Activated gamma-delta T cell treated with Interleukin-2 at 50 U/mL for 16 hours (primary cell): Measurements from ENCODE around the gene SRRD.

Experiments used
- DNase-seq: peaks from one replicate; pipeline ENCODE4 v3.0.0-alpha.2; 2020

SRRD gene

DNA sequence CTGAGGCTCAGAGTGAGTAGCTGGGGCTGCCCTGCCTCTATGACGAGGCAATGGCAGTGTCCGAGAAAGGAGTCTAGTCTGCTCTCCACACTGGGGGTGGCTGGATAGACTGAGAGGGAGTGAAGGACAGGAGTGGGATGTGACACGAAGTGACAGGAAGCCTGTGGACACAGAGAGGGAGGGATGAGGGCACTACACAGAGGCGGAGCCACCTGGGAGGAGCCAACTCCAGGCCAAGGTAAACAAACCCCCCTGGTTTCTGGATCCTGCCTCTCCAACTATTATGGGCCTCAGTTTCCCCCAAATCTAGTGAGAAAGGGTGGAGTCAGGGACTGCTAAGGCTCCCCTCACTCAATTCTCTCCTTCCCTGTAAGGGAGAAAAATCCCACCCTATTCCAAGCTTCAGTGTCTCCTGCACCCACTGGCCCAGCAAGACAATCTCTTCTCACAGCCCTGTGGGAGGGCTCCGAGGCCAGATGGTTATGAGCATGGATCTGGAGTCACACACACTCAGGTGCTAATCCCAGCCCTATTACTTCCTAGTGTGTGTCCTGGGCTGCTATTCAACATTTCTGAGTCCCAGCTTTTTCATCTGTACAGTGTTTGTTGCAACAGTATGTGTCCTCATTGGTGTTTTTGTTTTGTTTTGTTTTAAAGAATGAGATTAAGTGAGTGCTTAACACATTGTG is 29.7 kb upstream of the SRRD start:
- no peak for DNase-seq

DNA sequence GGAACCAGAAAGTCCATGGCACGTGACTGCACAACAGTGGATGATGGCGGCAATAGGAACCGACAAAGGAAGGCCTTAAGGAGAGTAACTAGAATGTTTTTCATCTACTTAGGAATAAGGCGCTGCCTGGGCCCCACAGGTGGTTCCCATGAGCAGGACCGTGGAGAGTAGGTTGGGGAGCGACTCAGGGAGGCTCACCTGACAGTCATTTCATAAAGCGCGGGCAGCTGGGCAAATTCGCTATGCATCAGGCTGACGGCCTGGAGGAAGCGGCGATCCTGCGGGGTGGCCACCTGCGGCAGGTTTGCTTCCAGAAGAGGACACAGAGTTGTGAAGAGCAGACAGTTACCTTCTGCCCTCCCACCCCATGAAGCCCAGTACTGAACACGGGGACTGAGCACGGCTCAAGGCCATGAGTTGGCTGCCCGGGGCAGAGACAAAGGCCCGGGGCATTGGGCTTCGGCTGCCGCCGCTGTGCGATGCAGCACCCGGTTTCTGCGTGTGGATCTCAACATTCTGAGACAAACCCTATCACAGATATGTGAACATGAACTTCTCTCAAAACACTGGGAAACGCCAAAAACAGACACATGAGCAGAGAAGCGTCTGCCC is 25.9 kb upstream of the SRRD start:
- DNase-seq = no peak

DNA sequence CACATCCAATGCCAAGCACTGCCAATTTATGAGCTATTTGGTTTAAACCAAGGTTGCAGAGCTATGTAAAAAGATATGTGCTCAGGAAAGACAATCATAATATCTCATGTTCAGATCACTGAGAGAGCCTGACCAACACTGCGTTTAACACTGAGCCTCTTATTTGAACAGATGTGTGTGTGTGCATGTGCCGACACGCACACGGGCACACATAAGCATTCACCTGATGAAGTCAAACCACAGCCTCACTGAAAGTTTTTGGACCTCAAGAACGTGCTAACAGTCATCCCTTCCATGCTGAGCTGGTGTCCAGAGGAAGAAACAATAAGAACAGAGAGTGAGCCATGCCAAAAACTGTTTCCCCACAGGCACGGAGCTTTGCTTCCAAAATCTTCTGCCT is 23.5 kb upstream of the SRRD start:
- DNase-seq = no peak

DNA sequence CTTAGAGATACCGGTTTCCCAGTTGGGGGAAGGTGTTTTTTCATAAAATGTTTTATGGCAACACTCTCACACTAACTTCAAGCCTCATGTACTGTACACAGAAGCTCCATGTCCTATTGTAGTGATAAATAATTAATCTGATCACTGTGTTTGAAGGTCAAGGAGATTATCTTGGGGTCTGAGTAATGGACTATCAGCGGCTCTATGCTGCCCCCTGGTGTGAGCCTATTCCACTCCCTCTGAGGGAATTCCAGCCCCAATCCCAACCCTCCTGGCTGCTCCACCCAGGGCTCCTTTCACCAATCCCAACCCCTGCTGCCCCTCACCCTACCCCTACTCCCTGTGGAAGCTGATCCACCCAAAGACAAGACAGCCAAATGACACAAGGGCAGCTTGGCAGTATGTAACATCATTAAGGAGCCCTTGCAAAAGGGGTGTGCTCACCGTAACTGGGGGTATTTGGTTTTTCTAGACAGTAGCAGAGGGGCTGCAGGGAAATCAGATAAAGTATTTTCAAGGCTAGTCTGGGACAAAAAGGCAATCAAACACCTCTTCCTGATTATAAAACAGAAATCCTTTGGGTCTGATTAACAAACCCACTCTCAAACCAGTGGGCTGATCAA is 22.4 kb upstream of the SRRD start:
- DNase-seq = peak; percentile 36

DNA sequence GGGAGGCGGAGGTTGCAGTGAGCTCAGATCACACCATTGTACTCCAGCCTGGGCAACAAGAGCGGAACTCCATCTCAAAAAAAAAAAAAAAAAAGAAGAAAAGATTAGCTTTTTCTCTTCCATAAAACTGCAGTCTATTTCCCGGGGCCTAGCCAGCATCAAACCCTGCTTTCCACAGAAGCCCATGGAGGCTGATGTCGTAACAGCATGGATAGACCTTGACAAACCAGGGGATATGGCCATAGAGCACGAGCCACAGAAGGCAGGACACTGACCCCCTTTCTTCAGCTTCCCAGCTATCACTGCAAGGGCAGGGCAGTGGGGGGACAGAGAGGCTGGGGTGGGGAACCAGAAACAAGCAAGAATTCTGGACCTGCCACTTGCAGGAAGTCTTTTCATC is 21.6 kb upstream of the SRRD start:
- DNase-seq = no peak

DNA sequence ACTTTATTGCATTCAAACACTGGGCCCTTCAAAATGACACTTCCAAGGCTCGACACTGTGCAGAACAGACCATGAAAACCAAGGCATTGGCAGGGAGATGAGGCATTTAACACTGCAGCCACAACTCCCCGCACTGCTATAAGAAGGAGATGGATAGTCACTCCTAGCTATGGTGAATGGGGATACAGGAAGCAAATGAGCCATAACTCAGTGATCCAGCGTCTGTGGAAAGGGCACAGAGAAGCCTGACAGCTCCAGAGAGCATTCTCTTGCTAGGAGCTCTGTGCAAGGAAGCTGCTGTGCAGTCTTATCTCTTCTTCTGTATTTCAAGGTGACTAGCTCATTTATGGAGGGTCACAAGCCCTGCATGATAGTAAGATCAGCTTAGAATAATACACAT is 21.0 kb upstream of the SRRD start:
- no peak for DNase-seq

DNA sequence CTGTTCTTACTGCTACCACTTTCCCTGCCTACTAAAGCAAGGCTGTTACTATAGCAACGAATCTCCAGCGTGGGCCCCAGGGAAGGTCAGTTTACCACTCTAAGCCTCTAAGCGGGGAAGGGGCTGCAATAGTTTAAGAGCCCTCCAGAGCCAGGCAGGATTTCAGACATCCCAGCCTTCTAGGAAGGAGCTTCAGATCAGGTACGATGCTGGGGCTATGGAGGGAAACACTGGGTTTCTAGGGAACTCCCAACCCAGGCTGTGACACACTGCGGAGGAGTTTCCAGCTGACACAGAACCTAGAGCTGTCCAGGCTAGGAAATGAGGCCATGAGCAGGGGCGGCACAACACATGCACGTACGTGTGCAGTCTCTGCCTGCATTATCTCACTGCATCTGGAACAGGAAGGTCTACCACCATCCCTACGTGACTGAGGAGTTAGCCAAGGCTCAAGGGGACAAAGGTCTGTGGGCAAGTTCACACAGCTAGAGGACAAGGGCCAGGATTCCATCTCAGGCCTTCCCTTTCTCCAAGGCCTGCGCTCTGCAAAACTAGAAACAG is 20.5 kb upstream of the SRRD start:
- DNase-seq = no peak

DNA sequence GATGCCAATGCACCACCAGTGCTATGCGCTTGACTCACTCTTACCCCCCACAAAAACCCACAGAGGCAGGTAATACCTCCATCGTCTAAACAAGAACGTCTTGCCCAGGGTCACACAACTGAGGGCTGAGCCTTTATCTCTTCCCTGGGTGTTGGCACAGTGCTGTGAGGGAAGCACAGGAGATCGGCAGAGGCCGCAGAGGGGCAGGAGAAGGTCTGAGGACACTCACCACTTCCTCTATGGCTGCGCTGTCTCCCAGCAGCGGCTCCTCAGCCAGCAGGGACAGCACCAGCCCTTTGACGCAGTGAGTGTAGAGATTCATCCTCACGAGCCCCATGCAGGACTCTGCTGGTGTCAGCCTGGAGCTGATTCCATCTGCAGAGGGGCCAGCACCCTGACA is 20.0 kb upstream of the SRRD start:
- DNase-seq = no peak

DNA sequence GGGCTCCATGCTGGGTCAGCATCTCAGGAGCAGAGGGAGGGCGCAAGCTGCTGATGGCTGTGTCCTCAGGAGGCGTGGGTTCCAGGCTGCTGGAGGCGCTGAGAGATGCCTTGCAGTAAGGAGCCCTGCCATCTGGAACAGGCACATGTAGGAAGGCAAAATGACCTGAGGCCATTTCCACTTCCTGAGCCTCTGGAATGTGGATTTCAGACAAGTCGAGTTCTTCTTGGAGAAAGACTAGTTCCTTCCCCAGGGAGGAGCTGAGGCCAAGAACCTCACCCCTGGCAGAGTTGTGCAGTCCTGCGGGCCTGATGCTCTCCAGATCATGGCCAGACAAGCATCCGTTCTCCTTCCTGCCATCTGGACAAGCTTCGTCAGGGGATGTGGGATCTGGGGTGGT is 19.4 kb upstream of the SRRD start:
- no peak for DNase-seq

DNA sequence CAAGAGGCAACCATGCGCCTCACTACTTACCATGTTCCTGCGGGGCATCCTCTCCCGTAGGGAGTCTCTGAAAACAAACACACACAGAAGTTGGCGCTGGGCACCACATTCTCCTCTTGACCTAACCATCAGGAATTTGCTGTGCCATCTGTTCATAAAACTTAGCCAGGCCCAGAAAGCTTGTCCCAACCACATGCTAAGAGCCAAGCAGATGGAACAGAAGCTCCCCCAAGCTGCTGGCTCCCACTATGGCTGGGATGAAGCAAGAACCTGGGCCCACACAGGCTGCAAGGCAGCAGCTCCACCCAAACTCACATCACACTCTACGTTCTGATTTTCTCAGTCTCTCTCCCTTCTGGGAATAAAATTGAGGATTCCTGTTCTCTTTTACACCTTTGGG is 17.5 kb upstream of the SRRD start:
- DNase-seq = no peak

DNA sequence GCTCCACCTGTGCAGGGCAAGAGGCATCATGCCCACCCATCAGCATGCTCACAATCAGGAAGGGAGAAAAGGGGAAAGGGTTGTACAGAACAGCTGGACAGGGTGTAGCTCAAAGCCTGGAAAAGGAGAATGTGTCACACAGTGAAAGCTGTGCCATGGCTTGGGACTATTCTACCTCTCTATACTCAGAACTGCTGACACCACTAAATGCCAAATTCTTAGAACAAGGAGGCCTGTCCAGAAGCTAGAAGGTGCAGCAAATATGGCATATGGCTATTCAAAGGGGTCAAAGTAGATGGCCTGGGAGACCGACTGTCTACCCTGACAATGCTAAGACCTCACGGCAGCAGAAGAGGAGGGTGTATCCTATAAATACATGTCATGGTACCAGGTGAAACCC is 12.9 kb upstream of the SRRD start:
- DNase-seq = no peak

DNA sequence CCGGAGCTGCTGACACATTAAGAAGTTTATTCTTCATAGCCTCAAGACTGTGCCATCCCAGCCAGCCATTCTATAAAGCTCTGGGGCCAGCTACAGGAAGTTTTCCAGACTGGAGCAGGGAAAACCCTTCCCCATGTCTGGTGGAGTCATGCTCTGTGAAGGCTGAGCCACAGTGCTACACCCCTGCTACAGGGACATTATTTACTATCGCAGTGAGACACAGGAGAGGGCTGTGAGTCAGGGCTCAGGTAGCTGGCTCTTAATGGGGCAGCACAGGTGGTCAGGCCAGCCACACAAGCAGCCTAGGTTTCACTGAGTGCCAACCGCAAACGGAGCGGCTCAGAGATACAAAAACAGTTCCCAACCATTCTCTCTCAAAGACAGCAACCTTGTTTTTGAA is 12.2 kb upstream of the SRRD start:
- no peak for DNase-seq

DNA sequence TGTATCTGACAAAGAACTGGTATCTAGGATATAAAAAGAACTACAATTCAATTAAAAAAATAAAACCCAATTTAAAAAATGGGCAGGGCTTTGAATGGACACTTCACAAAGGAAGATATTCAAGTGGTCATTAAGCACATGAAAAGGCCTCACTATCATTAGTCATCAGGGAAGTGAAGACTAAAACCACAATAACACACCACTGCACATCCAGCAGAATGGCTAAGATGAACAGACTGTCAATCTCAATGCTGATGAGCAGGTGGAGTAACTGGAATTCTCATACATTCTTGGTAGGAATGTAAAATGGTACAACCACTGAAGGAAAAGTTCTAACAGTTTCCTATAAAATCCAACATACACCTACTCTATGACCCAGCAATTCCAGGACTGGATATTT is 9.0 kb upstream of the SRRD start:
- no peak for DNase-seq

DNA sequence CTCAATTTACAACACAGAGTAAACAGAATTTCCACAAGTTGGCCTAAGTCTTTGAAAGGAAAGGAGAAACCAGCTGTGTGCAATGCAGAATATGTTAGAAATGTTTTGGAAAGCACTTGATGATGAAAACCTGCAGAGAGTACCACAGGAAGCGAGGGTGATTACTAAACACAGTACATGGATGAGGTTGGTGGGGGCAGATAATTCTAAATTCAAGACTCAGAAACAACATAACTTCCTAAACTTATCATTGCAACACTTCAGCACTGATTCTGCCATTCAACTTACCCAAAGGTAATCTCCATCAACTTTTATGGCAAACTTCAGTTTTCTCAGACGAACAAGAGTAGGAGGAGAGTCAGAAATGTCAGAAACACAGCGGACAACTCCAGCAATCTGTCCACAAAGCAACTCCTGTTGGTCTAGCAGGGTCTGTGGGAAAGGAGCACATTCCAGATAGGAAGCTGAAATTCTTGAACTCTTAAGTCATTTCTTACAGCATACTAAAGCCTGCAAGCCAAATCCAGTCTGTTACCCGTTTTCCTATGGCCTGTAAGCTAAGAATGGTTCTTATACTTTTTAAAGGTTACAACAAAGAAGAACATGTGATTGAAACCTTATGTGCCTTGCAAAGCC is 6.9 kb upstream of the SRRD start:
- no peak for DNase-seq

DNA sequence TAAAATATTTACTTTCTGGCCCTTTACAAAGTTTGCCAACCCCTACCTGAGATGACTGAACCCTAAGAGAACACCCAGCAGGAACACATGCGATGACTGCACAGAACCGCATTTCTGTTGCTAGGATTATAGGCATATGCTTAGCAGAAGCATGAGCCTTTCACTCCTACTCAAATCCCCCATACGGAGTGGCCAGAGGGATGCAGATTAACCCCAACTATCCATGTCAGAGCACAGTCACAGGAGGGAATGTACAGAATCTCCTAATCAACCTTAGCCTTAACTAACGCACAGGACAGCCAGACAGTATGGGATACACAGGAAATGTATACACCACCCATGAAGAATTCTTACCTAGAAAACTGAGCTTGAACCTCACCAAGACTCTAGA is 6.3 kb upstream of the SRRD start:
- DNase-seq = no peak

DNA sequence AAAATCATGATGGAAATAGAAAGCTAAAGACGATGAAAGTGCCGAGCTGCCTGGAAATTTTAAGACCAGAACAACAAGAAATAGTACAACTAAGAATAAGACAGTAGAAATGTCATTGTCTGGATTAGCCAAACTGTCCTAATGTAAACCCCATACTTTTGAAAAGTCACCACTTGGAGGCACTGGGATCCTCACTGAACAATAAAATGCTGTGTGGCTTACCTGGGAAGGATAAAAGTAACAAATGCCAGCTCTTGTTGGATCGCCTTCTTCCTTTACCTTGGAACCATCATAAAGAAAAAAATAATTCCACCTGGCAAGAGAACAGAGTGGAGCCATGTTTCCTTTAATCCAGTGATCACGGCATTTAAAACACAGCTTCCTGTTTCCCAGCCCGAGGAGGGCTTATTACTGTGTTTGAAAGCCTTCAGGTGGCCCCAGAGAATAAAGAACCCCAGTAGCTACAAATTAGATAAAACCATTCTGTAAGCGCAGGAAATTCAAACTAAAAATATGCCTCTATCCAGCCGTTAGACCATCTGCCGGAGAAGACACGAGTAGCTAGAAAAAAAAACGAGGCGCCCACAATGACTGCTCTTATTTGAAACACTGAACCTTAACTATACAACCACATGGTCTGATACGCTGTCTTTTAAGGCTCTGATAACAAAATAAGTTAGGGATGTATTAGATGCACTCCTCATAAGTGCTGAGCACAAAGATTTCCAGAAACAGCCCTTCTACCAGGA is 4.5 kb upstream of the SRRD start:
- DNase-seq = no peak

DNA sequence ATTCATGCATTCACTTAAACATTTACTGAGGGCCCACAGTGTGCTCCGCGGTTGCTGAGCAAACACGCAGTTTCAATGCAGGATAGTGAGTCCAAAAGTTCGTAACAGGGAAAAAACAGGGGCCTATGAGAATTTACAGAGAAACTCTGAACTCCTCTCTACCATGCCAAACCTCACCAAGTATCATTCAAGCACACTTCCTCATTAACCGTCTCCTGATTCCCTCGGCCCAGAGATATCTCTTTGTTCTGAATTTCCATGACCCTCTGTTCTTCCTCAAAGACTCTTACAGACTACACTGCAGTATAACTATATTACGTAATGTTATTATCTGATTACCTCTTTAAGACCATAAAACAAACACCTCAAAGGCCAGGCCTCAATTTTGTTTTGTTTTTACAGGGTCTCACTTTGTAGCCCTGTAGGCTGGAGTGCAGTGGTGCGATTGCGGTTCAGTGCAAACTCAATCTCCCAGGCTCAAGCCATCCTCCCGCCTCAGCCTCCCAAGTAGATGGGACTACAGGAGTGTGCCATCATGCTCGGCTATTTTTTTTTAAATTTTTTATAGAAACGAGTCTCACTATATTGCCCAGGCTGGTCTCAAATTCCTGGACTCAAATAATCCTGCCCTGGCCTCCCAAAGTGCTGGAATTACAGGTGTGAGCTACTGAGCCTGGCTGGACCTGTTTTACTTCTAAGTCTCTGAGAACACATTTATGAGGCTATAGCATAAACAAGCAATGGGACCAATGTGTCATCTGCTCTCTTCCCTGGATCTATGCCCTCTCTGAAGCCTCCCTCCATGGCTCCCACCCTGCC is 3.7 kb upstream of the SRRD start:
- DNase-seq = no peak

DNA sequence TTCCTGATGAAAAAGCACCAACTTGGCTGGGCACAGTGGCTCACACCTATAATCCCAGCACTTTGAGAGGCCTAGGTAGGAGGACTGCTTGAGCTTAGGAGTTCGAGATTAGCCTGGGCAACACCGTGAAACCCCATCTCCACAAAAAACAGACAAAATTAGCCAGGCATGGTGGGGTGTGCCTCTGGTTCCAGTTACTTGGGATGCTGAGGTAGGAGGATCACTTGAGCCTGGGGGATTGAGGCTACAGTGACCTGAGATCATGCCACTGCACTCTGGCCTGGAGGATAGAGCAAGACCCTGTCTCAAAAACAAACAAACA is 3.1 kb upstream of the SRRD start:
- no peak for DNase-seq

DNA sequence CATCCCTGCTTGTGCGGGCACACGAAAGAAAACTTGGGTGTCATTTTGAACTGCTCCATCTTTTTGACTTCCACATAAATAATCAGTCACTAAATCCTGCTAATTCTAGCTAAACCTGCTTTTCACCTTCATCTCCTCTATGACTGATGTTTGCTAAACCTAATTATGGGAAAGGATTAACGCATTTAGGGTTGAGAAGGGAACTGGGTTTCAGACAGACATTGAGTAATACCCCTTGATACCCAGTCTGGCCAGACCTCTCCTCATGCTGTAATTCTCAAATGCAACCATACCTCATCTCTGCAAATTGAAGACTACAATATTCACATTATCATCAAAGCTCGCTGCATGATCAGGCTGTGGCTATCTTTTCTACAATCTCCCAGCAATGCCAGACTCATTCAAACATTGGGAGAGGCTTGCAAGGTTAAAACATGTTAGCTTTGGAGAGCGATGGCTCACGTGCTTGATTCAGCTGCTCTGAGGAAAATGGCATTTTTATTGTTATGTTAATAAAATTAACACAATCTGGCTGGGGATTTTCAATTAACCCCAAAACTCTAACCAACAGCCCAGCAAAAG is 2.5 kb upstream of the SRRD start:
- no peak for DNase-seq

DNA sequence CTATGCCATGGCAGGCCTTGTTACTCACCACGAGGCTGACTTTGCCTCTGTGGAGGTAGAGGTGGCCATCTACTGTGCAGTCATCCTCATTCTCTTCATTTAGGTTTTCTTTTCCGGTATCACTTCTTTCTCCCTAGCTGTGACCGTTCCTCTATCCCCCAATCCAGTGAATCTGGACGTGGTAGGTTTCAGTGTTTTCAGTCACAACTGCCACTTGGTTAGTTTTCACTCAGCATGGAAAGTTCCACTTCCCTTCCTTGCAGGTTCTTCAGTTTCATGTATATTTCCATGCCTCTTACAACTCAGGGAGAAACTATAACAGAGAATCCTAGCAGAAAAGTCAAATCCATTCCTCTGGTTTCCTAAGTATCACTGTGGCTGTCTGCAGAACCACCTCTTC is 2.0 kb upstream of the SRRD start:
- no peak for DNase-seq

DNA sequence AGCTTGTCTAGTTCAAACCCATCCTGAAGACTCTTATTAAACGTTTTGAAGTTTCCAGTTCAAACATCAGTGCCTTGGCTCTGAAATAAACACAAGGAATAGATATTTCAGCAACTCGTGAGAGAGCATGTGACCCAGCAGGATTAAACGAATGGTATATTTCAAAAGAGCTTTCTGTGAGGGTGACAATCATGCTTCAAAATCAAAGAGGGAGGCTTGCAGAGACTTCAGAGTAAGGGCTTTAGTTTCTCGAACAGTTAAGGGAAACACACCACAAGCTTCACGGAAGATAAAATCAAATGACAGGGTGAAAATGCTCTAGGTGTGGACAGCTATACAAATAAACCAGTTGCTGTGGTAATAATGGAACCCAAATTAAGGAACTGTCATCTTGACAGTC is 1.5 kb upstream of the SRRD start:
- DNase-seq = no peak

DNA sequence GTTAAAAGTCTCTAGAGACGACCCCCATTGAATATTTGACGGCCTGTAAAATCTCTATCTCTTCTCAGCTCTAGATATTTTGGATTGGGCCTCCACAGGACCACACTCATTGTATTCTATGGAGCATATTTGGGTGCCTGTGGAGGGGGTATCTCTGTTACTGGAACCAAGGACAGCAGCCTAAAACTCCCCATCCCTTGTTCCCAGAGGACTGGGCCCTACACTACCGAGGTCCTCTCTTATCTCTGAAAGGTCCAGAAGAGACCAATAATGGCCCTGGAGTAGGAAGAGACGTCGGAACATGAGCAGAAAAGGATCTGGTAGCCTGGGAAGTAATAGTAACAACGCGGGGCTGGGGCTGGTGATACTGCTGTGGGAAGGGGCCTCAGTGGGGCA is 636 bp upstream of the SRRD start:
- no peak for DNase-seq
